NB4 (cell line): ENCODE data around the gene TAOK1.

Source experiments
- MYC ChIP-seq: IDR thresholded peaks from 2 replicates; pipeline ENCODE4 v1.6.1; 2011; ENCODE audit warnings: low read depth, low read length
- TF ChIP-seq, protein P1 (sequence below): IDR thresholded peaks from one replicate; pipeline ENCODE4 v1.5.1; 2012; ENCODE audit warnings: low read depth, low read length

- TF ChIP-seq, protein P1, sequence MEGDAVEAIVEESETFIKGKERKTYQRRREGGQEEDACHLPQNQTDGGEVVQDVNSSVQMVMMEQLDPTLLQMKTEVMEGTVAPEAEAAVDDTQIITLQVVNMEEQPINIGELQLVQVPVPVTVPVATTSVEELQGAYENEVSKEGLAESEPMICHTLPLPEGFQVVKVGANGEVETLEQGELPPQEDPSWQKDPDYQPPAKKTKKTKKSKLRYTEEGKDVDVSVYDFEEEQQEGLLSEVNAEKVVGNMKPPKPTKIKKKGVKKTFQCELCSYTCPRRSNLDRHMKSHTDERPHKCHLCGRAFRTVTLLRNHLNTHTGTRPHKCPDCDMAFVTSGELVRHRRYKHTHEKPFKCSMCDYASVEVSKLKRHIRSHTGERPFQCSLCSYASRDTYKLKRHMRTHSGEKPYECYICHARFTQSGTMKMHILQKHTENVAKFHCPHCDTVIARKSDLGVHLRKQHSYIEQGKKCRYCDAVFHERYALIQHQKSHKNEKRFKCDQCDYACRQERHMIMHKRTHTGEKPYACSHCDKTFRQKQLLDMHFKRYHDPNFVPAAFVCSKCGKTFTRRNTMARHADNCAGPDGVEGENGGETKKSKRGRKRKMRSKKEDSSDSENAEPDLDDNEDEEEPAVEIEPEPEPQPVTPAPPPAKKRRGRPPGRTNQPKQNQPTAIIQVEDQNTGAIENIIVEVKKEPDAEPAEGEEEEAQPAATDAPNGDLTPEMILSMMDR: no peak
- TF ChIP-seq MYC: no peak
These were observed 32.9 kb upstream of the TAOK1 start for GRCh38 chr17:29357232-29357631.
